ENCODE measurements around the gene LRP1B. TPM values are rescaled to one million over a fixed set of nuclear protein-coding genes. Genes with fewer than 3 reads are reported as not detected.

Gene LRP1B
- polyA plus RNA-seq, 12 donors = 2.1 to 3.6 (median 3.0) TPM; not detected in 2

DNA sequence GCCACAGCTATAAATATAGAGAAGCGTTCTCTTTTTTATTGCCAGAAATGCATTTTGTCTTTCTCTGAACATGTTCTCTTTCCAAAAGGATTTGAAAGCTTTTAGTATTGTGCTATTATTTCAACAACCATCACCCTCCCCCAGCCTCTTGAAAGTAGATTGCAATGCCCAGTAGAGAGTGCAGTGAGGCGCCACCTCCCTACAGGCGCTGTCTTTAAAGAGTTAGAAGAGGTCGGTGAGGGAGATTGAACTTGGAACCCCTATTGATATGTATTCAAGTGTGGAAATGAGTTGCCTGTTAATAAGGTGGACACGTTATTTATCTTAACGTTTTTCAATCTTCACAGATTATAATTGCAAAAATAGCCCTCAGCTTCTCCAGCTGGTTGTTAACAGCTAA lies 360.3 kb downstream of the LRP1B start:
- DNase-seq = no peak

DNA sequence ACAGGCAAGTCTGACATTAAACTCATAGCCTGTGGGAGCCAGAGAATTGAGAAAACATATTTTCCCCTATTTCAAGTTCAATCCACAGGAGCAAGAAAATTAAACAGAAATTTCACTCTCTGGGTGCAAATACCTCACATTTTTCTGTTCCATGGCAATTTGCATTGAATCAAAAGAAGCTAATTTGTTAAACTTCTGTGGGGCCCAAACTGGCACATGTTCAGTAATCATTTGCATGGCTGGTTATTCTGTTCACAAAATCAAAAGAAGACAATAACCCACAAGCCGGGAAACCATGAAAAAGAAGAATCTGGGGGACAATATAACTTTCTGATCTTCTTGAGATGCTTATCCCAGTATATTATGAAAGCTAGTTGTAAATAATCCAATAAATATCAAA lies 363.1 kb downstream of the LRP1B start:
- no peak for DNase-seq

- no peak for DNase-seq
Observed at GRCh38 chr2:141767051-141767450, 363.8 kb downstream of the LRP1B start.

- DNase-seq = no peak
Observed at GRCh38 chr2:141766225-141766624, 364.6 kb downstream of the LRP1B start.

- no peak for DNase-seq
Observed at GRCh38 chr2:141748616-141749015, 382.2 kb downstream of the LRP1B start.

DNA sequence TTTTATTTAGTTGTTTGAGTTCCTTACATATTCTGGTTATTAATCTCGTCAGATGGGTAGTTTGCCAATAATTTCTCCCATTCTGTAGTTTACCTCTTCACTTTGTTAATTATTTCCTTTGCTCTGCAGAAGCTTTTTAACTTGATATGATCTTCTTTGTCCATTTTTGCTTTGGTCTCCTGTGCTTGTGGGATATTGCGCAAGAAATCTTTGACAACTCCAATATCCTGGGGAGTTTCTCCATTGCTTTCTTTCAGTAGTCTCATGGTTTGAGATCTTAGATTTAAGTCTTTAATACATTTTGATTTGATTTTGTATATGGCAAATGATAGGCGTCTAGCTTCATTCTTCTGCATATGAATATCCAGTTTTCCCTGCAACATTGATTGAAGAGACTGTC lies 389.2 kb downstream of the LRP1B start:
- no peak for DNase-seq

DNA sequence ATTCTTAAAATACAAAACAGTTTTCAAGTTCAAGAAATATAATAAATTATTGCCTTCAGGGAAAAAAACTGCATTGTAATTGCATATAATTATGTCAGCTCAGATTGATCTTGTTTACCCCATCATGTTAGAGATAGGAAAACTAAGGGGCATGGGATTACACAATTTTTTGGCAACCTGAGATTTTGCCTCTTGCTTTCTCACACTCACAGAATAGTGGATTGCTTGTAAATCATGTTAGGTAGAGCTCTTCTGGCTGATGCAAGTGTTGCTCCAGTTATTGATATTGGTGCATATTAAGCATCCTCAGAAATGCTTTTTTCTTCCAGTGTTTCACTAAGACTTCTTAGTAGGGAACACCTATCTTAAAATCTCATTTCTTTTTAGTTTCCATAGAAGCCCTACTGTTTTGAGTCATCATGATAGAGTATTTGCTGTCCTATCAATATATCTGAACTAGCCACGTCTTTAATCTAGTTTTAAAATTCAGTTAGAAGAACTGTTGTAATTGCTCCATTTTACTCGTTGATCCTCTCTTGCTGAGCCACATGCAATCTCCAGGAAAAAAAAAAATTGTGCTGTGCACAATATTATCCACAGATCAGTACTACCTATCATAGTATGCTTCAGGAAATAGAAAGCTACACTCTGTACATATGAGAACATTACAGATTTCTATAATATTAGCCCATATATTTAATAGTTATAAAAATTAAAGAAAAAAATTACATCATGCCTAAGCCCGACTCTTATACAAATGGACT lies 393.1 kb downstream of the LRP1B start:
- DNase-seq = no peak

DNA sequence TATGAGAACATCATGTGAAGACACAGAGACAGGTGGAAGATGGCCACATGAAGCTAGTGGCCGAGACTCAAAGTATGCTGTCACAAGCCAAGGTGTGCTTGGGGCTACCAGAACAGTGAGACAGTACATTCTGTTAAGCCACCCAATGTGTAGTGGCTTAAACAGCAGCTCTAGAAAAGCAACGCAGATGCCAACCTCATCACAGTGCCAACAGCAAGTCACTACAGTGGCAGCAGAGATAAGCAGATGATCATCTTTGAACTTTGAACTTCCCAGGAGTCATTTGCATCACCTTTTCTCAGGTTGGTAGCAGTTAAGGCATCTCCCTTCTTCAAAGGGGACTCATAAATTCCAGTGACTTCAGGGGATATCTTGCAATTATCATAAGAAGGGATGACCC lies 394.4 kb downstream of the LRP1B start:
- DNase-seq = no peak

DNA sequence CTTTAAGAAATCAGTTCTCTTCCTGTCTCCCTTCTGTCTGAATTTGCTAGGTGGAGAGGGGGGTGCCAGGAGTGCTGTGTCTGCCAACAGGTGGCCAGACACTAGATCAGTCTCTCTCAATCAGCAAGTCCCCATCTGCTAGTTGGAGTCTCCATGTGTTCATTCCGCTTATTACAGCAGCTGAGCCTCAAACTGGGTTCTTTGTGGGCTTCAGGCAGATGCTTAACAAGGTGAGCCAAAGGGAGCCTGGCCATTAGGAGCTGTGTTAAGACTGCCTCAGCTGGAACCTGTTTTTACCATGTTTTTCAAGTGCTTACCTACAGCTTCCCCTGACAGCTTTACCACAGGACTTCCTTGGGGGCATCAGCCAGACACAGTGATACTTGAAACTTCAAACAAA lies 401.9 kb downstream of the LRP1B start:
- no peak for DNase-seq

GRCh38 chr2:141728142-141728541 lies 402.7 kb downstream of the LRP1B start:
- DNase-seq = no peak

- no peak for DNase-seq
Observed at GRCh38 chr2:141724426-141724825, 406.4 kb downstream of the LRP1B start.

GRCh38 chr2:141723814-141724213 lies 407.0 kb downstream of the LRP1B start:
- no peak for DNase-seq

DNA sequence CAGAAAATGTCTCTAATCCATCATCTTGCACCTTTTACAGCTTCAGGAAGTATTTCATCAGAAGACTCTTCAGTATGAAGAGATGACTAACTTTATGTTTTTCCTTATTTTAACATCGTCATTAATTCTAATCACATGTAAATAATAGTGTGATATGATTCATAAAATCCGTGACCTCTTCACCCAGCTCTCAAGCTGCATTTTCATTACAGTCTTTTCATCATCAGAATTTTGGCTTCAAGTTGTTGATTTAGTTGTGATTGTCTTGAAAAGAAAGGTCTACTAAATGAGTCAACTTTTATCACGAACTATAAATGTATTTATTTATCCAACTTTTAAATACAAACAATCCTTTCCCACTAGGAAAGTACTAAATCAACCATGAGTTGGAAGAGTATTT lies 410.3 kb downstream of the LRP1B start:
- no peak for DNase-seq

DNA sequence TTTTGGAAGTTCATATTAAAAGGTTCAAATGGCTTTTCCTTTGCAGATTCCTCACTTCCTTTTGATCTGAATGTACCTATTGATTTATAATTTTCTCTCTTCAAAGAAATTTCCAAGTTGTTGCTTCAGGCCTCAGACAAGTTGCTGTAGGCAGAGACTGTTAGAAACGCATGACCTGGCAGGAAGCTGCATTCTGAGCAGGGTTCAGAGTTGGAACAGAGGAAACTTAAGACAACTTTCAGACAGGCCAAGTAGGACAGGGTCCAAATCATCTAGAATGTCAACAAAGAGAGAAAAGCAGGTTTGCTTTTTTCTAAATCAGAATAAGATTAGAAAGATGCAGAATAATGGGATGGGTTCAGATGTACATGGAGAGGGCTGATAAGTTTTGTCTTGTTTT lies 416.3 kb downstream of the LRP1B start:
- DNase-seq = no peak

GRCh38 chr2:141711627-141712026 lies 419.2 kb downstream of the LRP1B start:
- no peak for DNase-seq

DNA sequence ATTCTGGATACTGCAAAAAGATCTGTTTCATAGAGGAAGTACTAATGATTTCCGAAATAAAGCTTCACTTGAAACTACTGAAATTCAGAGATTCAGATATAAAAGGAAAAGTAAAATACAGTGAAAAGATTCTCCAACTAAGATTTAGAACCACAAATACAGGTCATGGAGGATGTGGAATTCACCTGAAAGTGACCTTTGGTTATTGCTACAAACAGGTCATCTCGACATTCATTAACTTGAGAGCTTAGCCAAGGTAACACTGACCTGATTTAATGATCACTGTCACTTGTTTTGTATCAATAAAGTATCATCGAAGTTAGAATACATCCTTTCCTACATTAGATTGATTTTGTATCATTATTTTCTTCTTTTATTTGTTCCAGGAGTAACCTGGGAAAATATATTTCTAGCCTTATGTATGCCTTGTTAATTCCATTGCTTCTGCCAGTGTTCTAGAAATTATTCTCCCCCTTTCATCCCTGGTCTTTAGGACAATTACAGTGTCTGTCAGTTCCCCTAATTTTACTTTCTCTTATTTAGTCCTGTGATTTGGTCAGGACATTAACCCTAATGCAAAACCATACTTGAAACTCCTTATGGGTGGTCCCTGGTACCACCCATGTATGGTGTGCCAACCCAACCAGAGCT lies 420.1 kb downstream of the LRP1B start:
- DNase-seq = no peak

DNA sequence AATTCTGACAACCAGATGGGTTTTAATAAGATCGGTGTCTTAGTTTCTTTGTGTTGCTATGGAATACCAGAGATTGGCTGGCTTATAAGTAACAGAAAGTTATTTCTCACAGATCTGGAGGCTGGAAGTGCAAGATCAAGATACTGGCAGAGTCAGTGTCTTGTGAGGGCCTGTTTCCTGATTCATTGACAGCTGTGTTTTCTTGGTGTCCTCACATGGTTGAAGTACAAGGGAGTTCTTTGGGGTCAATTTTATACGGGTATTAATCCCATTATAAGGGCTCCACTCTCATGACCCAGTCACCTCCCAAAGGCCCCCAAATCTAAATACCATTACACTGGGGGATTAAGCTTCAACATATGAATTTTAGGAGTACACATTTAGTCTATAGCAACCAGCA lies 421.1 kb downstream of the LRP1B start:
- no peak for DNase-seq

GRCh38 chr2:141707486-141707885 lies 423.3 kb downstream of the LRP1B start:
- no peak for DNase-seq

DNA sequence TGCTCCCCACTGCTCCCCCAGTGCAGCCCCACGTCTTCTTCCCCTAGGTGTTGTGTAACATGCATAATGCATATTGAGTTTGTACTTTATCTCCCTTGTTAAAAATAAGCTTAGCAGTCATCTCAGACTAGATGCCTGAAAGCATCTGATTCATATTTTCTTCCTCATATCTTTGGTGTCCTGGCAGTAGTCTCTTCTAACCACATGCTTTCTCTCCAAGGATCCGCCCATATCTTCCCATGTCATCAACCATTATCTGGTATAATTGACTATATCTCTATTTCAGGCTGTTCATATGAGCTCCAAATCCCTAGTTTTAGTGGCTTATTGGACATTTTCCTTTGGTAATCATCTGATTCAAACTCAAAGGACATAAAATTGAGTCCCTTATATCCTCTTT lies 426.3 kb downstream of the LRP1B start:
- DNase-seq = no peak

GRCh38 chr2:141703501-141703900 lies 427.3 kb downstream of the LRP1B start:
- no peak for DNase-seq

DNA sequence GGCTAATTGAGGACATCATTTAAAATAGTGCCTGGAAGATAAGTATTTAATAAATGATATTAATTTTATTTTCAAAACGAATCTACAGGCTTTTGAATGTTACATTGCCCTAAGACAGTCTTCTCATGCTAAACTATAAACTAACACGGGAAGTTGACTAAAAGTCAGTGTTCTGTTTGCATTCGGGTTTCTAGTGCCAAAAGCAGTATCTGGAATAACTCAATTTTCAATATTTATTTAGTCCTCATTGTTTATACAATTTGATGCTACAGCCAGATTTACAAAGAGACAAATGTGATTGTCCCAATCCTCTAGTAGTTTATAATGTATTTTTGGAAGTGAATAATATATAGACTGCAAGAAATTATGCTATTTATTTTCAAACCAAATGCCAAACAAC lies 429.2 kb downstream of the LRP1B start:
- no peak for DNase-seq

GRCh38 chr2:141699573-141699972 lies 431.2 kb downstream of the LRP1B start:
- no peak for DNase-seq

DNA sequence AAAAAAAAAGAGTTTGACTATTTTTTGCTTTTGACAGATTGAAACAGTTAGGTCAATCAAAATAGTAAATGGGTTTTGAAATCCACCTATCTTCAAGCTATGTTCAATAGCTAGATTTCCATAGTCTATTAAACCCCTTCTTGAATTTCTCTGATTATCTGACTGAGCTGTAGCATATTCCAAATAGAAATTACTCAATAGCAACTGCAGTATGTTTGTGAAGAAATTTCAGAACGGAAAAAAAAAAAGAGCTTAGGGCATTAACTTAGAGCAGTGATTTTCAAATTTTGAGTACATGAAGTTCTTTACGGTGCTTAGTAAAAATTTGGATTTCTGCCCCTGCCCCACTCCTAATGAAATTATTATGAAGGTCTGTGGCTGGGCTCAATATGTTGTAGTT lies 432.3 kb downstream of the LRP1B start:
- no peak for DNase-seq

GRCh38 chr2:141697035-141697434 lies 433.8 kb downstream of the LRP1B start:
- DNase-seq = no peak
